ENCODE measurements around the gene UBQLN2.

- TF ChIP-seq CTCF (IDR thresholded peaks at IDR 0.05), result peak in 3 of 6 experiments; percentile 13 to 34 (median 31)
- TF ChIP-seq POLR2A (IDR thresholded peaks at IDR 0.05), result peak; percentile 90
Observed at GRCh38 chrX:56563231-56564161, at the start of gene UBQLN2.
